K562 (cell line): ENCODE measurements around the gene HOXB6. TPM values are rescaled to one million over a fixed set of nuclear protein-coding genes. Genes with fewer than 3 reads are reported as not detected.

Source experiments
- ATAC-seq: fragments of 200-7000 bp; cut with Tn5 transposase; 3 replicates; pipeline ENCODE4 v1.9.1; 2020; ENCODE audit warnings: moderate library complexity
- BruUV-seq: library from RNA; stranded (reverse); fragments of 400-500 nt; replicated peaks from 2 replicates; lab custom pipeline; 2021; lab: Mats Ljungman, UMichigan
- CTCF ChIA-PET: fragments of 300-600 bp; formaldehyde crosslinking; extraction: SDS; loops from one replicate; lab custom pipeline; 2021; ENCODE audit warnings: low intra/inter-chr PET ratio; lab: Yijun Ruan, JAX
- POLR2A ChIA-PET: fragments of 300-600, 350-650 bp; sonication (Branson Sonifier 250); formaldehyde crosslinking; extraction: SDS; loops from one replicate; lab custom pipeline; 2021; ENCODE audit warnings: antibody characterized with exemption, inconsistent platforms; lab: Yijun Ruan, JAX
- DNase-seq, 4 experiments: peaks; one replicate each; pipeline versions ENCODE4 v3.0.0 to v3.0.0-alpha.2; 2011 to 2018; ENCODE audit warnings: low spot score in 3 of 4, mixed read lengths in 3 of 4; ENCODE audit errors: extremely low read depth in 1 of 4
- FAIRE-seq: peaks from 2 replicates; lab custom pipeline; 2011; peaks lifted over from hg19 to GRCh38; lab: Jason Lieb, UNC
- H2AFZ ChIP-seq: 2 replicates; pipeline ENCODE4 v1.6.0; 2011; ENCODE audit warnings: low read depth, low read length, control low read depth, inconsistent platforms
- H3K27ac ChIP-seq: fragments of 200-600 bp; 3 replicates; pipeline ENCODE4 v1.8.0; 2011; ENCODE audit warnings: low read depth, mild to moderate bottlenecking, control low read depth, inconsistent platforms, low read length, moderate library complexity, mixed read lengths; ENCODE audit errors: extremely low read depth
- H3K27me3 ChIP-seq, 2 experiments: fragments of 300-600 bp in 1 of 2; 2 replicates in 1 of 2; 3 replicates in 1 of 2; pipeline versions ENCODE4 v1.6.0 to v1.8.0; 2011; ENCODE audit warnings: inconsistent platforms in 2 of 2, low read length in 2 of 2, mild to moderate bottlenecking in 1 of 2, mixed read lengths in 1 of 2, moderate library complexity in 1 of 2; ENCODE audit not compliant: control insufficient read depth in 2 of 2, insufficient read depth in 2 of 2
- H3K36me3 ChIP-seq: fragments of 300-600 bp; 3 replicates; pipeline ENCODE4 v1.8.0; 2011; ENCODE audit warnings: mild to moderate bottlenecking, low read length, inconsistent platforms; ENCODE audit not compliant: control insufficient read depth, insufficient read depth
- H3K4me1 ChIP-seq, 2 experiments: fragments of 200-600 bp in 1 of 2; replicated peaks in 1 of 2; 2 replicates in 1 of 2; 3 replicates in 1 of 2; pipeline versions ENCODE4 v1.5.1 to v1.8.0; 2011; ENCODE audit warnings: inconsistent platforms in 2 of 2, low read length in 2 of 2, mild to moderate bottlenecking in 1 of 2, mixed read lengths in 1 of 2, moderate library complexity in 1 of 2; ENCODE audit not compliant: control insufficient read depth in 2 of 2, insufficient read depth in 2 of 2
- H3K4me2 ChIP-seq: 2 replicates; pipeline ENCODE4 v1.6.1; 2011; ENCODE audit warnings: low read length, control low read depth, inconsistent platforms, mixed read lengths; ENCODE audit not compliant: insufficient read depth
- H3K4me3 ChIP-seq: fragments of 200-600 bp; sonication (generic), shearing (Covaris generic); 2 replicates; pipeline ENCODE4 v1.5.1; 2016; ENCODE audit warnings: control low read depth, inconsistent platforms
- H3K79me2 ChIP-seq: fragments of 200-600 bp; 3 replicates; pipeline ENCODE4 v1.8.0; 2011; ENCODE audit warnings: low read length, inconsistent platforms; ENCODE audit not compliant: control insufficient read depth, insufficient read depth
- H3K9ac ChIP-seq, 2 experiments: 2 replicates each; pipeline versions ENCODE4 v1.6.0 to v1.6.1; 2011; ENCODE audit warnings: low read depth in 2 of 2, low read length in 2 of 2, control low read depth in 1 of 2, inconsistent platforms in 1 of 2, mild to moderate bottlenecking in 1 of 2, mixed read lengths in 1 of 2; ENCODE audit not compliant: insufficient read depth in 1 of 2
- H3K9me1 ChIP-seq: one replicate; pipeline ENCODE4 v1.6.0; 2011; ENCODE audit warnings: inconsistent platforms, mild to moderate bottlenecking, low read length, moderate library complexity; ENCODE audit not compliant: control insufficient read depth, insufficient read depth
- H3K9me3 ChIP-seq: replicated peaks from 2 replicates; pipeline ENCODE4 v1.5.1; 2011; ENCODE audit warnings: low read depth, low read length, inconsistent platforms; ENCODE audit not compliant: control insufficient read depth, insufficient read depth
- H4K20me1 ChIP-seq: replicated peaks from 2 replicates; pipeline ENCODE4 v1.6.1; 2011; ENCODE audit warnings: low read length, inconsistent platforms, mixed read lengths; ENCODE audit not compliant: control insufficient read depth, insufficient read depth
- CTCF ChIP-seq, 3 experiments: IDR thresholded peaks in 2 of 3; conservative IDR thresholded peaks in 1 of 3; 2 replicates each; pipeline ENCODE4 v1.5.1; 2011 to 2012; ENCODE audit warnings: low read length in 3 of 3, mild to moderate bottlenecking in 3 of 3, control low read depth in 2 of 3, improper control_type of control experiment in 1 of 3, inconsistent platforms in 1 of 3, low read depth in 1 of 3, mixed read lengths in 1 of 3, moderate library complexity in 1 of 3; ENCODE audit not compliant: insufficient read depth in 2 of 3
- RBBP5 ChIP-seq: fragments of 200-600 bp; sonication (generic); IDR thresholded peaks from 2 replicates; pipeline ENCODE4 v1.6.1; 2012; ENCODE audit warnings: borderline replicate concordance, mild to moderate bottlenecking, low read length, control low read depth, inconsistent platforms; ENCODE audit not compliant: insufficient read depth, poor library complexity, severe bottlenecking
- RHOXF2B ChIP-seq: fragments of 250-450 bp; sonication (Bioruptor Pico); conservative IDR thresholded peaks from 2 replicates; pipeline ENCODE4 v1.5.1; 2021
- ZNF124 ChIP-seq: sonication (generic); formaldehyde crosslinking; IDR thresholded peaks from 2 replicates; pipeline ENCODE4 v1.8.1; 2022; ENCODE audit warnings: missing genetic modification reagents
- WGBS: fragments of 100-300 bp; shearing (Covaris generic); methylation state at CpG from one replicate; pipeline ENCODE4 v1.1.6; 2016; ENCODE audit warnings: low coverage, mixed read lengths; ENCODE audit not compliant: insufficient coverage; ENCODE audit errors: missing lambda C conversion rate; 5-methylcytosine and 5-hydroxymethylcytosine counted together
- in situ Hi-C: fragments of 300-500 bp; cut with MboI; formaldehyde crosslinking; loops from 4 replicates; pipeline ENCODE4 v1.15.0; 2018; ENCODE audit warnings: inconsistent platforms, mixed read lengths
- intact Hi-C: fragments of 100-400 bp; cut with micrococcal nuclease; formaldehyde crosslinking; loops from 2 replicates; pipeline ENCODE4 v1.14.2; 2022
- polyA plus RNA-seq, 8 experiments: library from polyadenylated mRNA; depleted of rRNA in 4 of 8; stranded (reverse) in 5 of 8; unstranded in 3 of 8; fragments of >200 nt; fragmentation: Nextera tagmentation in 2 of 8; fragmentation: Illumina TruSeq in 1 of 8; extraction: Ambion mirVana in 2 of 8; extraction: Trizol in 1 of 8; gene quantifications; 2 replicates each; pipeline versions ENCODE4 v1.2.1 to v1.2.3, GENCODE V29; 2011 to 2014; ENCODE audit warnings: inconsistent platforms in 1 of 8, missing spikeins in 1 of 8
- total RNA-seq, 7 experiments: library from RNA; depleted of rRNA in 6 of 7; stranded (reverse); fragments of >200 nt in 6 of 7; fragmentation: Illumina TruSeq in 2 of 7; extraction: Trizol in 2 of 7; gene quantifications; 2 replicates each; pipeline versions ENCODE4 v1.2.1 to v1.2.3, GENCODE V29; 2011 to 2021; ENCODE audit warnings: low replicate concordance in 1 of 7

Gene HOXB6
- total and polyA plus RNA-seq, 9 of the 15 experiments (the other 6 are each of a cell fraction or from before 2014, with no cell fraction given), result 1.2 to 14.8 (median 4.9) TPM

DNA sequence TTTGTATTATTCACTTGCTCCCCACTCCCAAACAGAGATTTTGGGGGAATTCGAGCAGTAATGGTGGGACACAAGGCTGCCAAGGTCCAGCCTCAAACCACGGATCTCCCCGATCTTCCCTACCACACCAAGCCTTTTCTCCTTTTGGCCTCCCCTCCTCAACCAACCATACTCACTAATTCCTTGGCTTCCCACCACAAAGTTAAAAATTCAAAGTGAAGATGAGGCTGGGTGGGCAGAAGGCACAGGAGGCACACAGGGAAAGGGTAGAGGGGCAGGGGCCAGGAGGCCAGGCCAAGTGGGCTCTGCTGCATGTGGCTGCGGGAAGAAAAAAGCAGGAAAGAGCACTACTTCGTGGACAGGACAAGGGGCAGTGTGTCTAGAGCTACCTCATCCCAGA is 41.9 kb downstream of the HOXB6 start (continued):
- no peak for TF ChIP-seq RBBP5

- ATAC-seq (peak; percentile 81), FAIRE-seq (peak; percentile 55), DNase-seq (peak in 3 of 4 experiments; percentile 47 to 62 (median 59))
- BruUV-seq, result no TSS peak
- WGBS, result 85% methylated on average over 15 of the region's 15 CpGs
- no peak overlapping the region for H3K9ac ChIP-seq
- H3K9me3 ChIP-seq, result no peaks in the 10 kb centered on the region
- H3K4me3 ChIP-seq, result no peak overlapping the region
- TF ChIP-seq RHOXF2B (CRISPR knock-in tag) (no peak), CTCF (IDR thresholded peaks at IDR 0.05 in 2 of 3, conservative IDR thresholded peaks at IDR 0.05 in 1 of 3; ENCODE audit: insufficient read depth in 2 of 3, low read depth in 1 of 3, low read length in 3 of 3) (peak; percentile 36 to 47 (median 44); a peak in 5 of 6 replicates), ZNF124 (CRISPR knock-in tag) (no peak)
- H4K20me1 ChIP-seq, result no peaks in the 10 kb centered on the region
- no peak overlapping the region for H2AFZ ChIP-seq
- H3K4me1 ChIP-seq, result peaks cover 10 to 22% of the 10 kb centered on the region in 2 experiments
- H3K27me3 ChIP-seq, result no peaks in the 10 kb centered on the region
- in situ Hi-C loops (no loop called here), intact Hi-C loops (no loop called here)
- peaks cover 6% of the 10 kb centered on the region for H3K9me1 ChIP-seq
- CTCF ChIA-PET, result no interaction called here
- H3K4me2 ChIP-seq, result no peak overlapping the region
- peaks cover 29% of the 10 kb centered on the region for H3K79me2 ChIP-seq
- no peak overlapping the region for H3K27ac ChIP-seq
- POLR2A ChIA-PET, result interaction anchor here (1.4 to 1.6 kb wide), 2 partner anchors 15 to 17 kb away, joined by 3 to 8 read pairs; no protein-coding TSS in a partner anchor
- H3K36me3 ChIP-seq, result peaks cover 89% of the 10 kb centered on the region; the same call in 2 of the 3 replicates
Observed at GRCh38 chr17:48561884-48562810, 42.6 kb downstream of the HOXB6 start.
